GM19023 (cell line): ENCODE measurements around the gene BCL7B.
A peak's percentile ranks its signal among the peaks of the same experiment; 100 is the strongest.
"Not testable (repeated sequence)": the region's sequence is repeated elsewhere in the genome, so short reads cannot be mapped to it uniquely, and the experiment has no call there.

ENCODE experiments used
- ATAC-seq: cut with Tn5 transposase; IDR thresholded peaks from one replicate; pipeline ENCODE4 v1.9.1; 2021; ENCODE audit warnings: mild to moderate bottlenecking, moderate library complexity; ENCODE audit not compliant: unreplicated experiment

Gene BCL7B

DNA sequence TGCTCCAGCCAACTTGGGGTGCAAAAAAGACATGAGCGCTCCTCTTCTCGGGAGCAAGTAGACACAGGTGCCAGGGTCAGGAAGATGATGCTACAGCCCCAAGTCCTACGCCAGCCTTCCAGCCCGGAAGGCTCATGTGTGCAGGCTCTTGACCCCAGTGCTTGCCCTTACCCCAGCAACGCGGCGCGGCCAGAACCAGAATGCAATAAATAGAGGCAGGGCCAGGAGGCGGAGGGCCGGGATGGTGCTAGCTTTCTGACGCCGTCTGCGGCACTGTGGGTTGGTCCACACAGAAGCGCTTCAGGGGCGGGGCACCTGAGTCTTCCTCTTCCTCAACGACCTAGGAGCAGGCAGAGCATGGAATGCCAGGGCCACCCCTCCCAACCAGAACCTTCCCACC, 20.4 kb downstream of the BCL7B start:
- no peak for ATAC-seq

DNA sequence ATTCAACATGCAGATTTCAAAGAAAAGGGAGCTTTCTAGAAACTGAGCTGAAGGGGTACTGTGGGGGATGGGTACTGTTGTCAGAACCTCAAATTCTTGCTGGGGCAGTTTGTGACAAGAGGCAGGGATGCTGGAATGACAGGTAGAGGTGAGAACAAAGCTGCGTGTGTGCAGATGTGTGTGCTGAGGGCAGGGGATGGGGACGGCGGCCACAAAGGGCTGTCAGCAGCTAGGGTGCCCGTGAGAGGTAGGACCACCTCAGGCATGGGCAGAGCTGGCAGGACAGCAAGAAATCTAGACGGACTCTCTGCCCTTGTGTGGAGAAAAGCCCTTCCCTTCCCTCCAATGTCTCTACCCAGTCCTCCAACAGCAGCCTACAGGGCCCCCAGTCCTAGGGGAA, 21.0 kb downstream of the BCL7B start:
- no peak for ATAC-seq

DNA sequence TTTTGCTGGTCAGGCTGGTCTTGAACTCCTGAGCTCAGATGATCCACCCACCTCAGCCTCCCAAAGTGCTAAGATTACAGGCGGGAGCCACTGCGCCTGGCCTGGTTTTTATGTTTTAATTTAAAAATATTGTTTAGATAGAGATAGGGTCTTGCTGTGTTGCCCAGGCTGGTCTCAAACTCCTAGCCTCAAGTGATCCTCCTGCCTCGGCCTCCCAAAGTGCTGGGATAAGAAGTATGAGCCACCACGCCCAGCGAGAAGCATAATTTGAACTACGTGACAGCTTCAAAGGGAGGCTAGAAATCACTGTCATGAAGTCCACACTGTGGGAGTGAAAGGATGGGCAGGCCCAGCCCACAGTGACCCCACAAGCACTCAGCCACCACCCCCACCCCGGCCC, 21.6 kb downstream of the BCL7B start:
- ATAC-seq = not testable (repeated sequence)

DNA sequence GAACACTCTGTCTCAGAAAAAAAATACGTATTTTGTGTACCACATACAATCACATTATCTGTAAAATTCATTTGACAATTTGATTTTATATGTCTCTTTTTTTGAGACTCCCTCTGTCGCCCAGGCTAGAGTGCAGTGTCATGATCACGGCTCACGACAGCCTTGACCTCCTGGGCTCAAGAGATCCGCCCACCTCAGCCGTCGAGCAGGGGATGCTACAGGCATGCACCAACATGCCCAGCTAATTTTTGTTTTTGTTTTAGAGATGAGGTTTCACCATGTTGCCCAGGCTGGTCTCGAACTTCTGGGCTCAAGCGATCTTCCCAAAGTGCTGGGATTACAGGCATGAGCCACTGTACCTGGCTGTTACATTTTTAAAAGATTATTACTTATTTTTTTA, 23.7 kb downstream of the BCL7B start:
- ATAC-seq = no peak

DNA sequence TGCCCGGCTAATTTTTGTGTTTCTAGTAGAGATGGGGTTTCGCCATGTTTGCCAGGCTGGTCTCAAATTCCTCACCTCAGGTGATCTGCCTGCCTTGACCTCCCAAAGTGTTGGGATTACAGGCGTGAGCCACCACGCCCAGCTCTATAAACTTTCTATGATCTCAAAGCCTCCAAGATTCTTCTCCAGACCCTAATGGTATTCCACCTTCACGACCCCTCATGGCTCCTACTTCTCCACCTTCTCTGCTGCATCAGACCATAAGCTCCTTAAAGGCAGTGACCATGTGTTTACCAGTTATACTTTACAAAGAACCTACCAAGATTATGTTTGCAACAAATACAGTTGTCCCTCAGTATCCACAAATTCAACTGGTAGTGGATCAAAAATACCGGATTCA, 25.3 kb downstream of the BCL7B start:
- no peak for ATAC-seq

DNA sequence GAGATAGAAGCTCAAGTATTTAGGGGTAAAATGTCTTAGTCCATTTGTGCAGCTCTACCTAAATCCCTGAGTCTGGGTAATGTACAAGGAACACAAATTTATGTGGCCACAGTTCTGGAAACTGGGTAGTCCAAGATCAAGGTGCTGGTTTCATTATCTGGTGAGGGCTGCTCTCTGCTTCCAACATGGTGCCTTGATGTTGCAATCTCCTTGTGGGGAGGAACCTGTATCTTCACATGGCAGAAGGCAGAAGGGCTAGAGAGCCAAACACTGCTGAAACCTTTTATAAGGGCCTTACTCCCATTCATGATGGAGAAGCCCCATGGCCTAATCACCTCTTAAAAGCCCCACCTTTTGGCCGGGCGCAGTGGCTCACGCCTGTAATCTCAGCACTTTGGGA, 26.7 kb downstream of the BCL7B start:
- ATAC-seq = no peak

DNA sequence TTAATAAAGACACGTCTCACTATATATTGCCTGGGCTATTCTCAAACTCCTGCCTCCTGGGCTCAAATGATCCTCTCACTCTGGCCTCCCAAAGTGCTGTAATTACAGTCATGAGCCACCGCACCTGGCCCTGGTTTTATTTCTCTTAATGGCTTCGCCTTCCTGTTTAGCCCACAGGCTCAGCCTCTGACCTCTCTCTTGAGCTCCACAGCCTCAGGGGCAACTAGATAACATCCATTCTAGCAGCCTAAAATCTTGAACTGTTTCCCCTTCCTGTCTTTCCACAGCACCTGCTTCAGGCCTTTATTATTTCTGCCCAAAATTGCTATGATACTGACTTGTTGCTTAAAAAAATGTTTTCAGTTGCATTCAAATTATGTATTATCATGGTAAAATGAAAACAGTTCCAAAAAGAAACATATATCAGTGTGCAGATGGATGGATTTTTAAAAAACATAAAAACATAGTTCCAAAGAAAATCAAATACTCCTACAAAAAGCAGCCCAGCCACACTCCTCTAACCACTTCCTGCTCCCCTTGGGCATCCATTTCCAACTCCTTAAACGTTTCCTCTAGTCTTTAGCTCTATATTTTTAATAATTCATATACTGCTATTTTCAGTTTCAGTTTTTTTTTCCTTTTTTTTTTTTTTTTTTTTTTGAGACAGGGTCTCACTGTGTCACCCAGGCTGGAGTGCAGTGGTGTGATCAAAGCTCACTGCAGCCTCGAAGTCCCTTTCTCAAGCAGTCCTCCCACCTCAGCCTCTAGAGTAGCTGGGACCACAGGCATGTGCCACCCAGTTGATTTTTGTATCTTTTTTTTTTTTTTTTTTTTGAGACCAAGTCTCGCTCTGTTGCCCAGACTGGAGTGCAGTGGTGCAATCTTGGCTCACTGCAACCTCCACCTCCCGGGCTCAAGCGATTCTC, 30.3 kb downstream of the BCL7B start:
- no peak for ATAC-seq

DNA sequence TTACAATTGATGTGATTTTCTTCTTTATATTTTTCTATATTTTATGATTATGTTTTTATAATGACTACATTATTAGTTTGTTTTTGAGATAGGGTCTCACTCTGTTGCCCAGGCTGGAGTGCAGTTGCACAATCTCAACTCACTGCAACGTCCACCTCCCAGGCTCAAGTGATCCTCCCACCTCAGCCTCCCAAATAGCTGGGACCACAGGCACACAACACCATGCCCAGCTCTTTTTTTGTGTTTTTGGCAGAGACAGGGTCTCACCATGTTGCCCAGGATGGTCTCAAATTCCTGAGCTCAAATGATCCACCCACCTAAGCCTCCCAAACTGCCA, 31.4 kb downstream of the BCL7B start:
- ATAC-seq = not testable (repeated sequence)

DNA sequence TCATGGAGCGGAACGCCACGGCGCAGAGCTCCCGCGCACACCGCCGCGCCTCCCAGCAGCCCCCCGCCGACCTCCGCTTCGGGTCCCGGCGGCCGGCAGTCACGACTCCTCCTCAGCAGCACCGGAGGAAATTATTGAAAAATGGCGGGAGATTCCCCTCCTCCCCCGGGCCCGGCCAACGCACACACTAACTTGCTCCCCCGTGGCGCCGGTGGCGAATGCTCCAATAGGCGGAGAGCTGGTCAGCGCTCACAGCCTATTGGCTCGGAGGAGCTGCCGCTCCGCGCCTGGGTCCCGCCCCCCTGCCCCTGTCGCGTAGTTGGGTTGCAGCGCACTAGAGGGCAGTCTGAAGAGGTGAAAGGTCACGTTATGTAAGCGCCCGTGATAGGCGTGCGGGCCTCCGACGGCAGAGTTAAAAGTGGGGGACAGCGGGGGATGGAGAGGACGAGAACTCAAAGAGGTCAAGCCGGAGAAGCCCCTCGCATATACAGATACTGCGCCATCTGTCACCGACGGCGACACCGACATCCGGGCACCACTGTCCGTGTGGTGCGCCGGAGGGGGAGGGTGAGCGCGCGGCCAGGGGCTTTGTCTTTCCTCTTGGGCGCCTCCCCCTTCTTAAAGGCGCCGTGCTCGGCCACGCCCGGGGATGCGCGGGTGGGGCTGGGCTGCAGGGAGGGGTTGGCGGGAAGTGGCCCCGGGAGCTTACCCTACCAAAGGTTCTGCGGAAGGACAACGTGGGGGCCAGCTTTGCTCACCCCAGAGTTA, 35.2 kb downstream of the BCL7B start, which contains the start of gene BAZ1B:
Gene BAZ1B (minus strand): TSS at position 189 of the 768 bp plus-strand sequence. CDS start 360 bp downstream, outside the sequence.
- ATAC-seq = peak; percentile 90

DNA sequence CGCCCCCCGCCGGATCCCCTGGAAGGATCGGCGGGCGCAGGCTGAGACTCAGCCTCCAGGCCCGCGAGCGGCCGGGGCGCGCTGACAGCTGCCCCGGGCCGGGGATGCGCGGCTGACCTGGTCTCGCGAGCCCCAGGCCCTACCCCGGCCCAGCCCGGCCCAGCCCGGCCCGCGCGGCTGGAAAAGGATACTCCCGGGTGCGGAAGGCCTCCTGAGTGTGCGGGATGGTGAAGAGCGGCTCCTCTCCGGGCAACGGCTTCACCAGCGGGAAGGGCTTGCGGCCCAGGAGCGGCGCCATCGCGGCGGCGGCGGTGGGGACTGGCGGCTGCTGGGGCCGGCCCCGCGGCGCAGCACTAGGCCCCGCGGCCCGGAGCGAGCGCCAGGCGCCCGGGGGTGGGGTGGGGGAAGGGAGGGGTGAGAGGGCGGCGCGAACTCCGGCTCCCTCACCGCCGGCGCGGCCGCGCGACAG, 35.8 kb downstream of the BCL7B start:
- ATAC-seq = peak; percentile 50

DNA sequence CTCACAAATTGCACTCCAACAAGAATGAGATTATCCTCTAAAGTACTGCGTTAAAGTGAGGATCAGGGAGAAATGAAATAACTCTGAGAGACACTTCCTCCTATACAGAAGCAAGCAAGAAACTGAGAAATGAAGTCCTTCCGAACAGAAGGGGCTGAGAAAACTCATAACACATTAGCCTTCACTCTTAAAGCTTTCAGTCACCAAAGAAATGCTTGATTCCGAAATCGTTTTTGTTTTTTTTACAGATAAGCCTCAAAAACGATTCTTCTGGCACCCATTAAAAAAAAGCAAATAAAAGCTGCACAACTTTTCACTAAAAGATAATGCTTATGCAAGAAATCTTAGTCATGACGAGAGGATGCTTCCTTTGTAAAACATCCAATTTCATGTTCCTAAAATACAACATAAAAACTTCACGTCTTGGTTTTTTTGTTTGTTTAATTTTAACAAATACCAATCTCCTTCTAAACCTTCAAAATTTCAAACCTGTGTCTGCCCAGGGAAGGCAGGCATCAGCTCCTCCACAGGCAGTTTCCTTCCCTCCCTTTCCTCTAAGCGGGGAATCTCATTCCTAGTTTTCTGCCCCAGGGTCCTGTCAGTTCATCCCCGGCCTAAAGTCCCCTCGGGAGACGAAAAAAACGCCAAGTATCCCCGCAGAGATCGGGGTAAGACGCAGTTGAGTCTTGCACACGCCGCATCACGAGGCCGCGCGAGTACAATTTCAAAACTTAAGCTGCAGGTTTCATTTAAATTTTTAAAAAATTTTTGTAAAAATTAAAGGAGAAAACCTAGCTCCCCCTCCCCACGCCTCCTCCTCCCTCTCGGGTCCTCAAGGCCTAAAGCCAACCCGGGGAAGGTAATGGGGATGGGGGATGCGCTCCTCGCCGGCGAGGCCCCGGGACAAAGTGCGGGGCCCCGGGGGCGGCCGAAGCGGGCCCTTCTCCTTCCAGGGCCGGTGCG, 36.5 kb downstream of the BCL7B start:
- no peak for ATAC-seq

DNA sequence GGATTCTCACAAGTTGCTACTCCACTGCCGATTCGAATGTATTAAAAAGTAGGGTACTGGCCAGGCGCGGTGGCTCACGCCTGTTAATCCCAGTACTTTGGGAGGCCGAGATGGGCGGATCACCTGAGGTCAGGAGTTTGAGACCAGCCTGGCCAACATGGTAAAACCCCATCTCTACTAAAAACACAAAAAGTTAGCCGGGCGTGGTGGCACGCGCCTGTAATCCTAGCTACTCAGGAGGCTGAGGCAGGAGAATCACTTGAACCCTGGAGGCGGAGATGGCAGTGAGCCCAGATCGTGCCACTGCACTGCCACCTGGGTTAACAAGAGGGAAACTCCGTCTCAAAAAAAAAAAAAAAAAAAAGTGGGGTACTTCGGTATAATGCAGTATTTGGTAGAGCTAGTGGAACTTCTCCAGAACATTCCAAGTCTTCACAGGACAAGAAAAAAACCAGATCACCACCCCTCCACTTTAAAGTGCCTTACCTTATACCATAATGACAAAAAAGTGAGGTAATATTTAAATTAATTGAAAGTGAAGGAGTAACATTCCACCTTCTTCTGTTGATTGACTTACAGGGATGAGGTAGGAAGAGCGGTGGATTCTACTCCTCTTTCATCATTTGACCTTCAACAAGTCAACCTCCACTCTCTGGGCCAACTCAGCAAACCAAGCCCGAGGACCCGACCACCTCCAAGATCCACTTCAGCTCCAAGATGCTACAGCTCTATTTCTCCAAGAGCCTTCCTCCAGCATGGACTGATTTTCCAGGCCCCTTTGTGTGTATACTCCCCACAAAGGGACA, 37.4 kb downstream of the BCL7B start:
- ATAC-seq = no peak

DNA sequence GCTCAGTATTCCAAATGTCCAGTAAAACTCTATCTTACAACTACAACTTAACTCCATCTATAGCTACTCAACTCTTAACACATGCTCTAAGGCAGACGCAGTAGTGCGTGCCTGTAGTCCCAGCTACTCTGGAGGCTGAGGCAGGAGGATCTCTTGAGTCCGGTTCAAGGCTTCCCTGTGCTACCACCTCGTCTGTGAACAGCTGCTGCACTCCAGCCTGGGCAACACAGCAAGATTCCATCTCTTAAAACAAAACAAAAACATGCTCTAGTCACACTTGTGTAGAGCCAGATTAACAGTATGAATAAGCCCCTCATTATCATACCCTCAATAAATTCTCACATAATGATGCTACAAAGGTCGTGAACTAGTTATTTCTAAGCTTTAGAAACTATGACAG, 39.0 kb downstream of the BCL7B start:
- no peak for ATAC-seq

DNA sequence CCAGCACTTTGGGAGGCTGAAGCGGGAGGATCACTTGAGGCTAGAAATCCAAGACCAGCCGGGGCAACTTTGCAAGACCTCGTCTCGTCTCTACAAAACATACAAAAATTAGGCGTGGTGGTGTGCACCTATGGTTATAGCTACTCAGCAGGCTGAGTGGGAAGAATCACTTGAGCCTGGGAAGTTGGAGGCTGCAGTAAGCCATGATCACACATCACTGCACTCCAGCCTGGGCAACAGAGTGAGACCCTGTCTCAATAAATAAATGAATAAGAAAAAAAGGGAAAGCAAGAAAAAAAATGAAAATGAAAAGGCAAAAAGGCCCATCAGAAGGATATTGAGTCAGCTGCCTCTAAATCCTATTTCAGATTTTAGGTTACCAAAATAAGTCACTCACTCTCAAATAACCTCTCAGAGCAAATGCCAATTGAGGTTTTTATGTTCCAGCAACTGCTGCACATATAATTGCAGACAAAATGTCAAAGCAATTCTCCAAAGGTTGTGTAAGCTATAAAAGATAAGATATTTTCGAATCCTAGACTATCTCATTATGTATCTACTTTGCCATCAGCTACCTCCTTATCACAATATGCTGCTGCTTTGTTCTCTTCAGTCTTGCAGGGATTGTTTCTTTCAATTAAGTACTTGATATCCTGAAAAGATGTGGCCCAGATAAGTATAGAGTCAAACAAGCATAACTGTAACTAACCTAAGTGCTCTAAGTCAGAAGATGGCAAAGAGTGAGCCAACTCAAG, 40.1 kb downstream of the BCL7B start:
- no peak for ATAC-seq

DNA sequence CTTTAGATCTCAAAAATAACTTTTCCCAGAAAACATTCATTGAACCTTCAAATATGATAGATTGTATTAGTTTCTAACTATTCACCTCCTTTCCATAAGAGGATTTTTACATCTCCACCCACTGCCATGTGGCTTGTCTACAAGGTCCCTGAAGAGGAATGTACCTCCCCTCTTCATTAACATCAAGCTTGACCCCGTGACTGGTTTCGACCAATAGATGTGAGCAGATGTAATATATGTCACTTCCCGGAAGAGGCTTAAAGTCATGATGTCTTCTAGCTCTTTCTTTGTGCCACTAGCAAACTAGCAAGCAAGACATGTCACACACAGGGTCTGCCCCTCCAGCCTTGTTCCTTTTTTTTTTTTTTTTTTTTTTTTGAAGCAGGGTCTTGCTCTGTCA, 42.3 kb downstream of the BCL7B start:
- ATAC-seq = no peak

DNA sequence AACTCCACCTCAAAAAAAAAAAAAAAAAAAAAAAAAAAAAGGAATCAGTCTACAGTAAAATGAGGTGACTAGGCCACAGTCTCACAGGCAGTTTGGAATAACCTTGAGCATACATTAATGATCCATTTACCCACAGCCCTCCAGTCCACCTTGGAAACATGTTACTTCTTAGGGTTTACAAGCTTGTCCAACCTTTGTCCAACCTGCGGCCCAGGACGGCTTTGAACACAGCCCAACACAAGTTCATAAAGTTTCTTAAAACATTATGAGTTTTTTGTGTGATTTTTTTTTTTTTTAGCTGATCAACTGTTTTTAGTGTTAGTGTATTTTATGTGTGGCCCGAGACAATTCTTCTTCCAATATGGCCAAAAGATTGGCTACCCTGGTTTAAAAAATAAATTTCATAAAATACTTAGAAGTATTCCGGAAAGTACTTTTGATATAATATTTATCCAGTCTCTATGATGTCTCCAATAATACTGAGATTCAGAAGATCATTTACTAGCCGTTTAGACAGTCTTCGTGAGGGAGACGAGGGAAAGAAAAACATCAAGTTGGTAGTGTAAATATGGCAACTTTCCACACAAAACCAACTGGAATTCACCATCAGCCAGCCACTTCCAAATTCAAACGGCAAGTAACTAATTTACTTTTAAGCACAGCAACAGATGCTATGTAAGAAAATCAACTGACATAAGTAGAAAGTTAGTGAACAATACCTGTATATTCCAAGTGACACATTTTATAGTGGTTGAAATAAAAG, 45.3 kb downstream of the BCL7B start:
- ATAC-seq = no peak

DNA sequence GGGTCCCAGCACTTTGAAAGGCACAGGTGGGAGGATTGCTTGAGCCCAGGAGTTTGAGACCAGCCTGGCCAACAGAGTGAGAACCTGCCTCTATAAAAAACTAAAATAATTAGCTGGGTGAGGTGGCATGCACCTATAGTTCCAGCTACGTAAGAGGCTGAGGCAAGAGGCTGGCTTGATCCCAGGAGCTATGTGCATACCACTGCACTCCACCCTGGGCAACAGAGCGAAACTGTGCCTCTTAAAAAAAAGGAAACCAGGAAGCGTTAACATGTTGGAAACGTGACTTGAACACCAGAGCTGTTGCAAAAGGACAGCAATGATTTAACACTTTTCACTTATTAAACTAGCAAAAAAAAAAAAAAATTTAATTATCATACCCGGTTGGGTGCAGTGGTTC, 48.0 kb downstream of the BCL7B start:
- no peak for ATAC-seq

DNA sequence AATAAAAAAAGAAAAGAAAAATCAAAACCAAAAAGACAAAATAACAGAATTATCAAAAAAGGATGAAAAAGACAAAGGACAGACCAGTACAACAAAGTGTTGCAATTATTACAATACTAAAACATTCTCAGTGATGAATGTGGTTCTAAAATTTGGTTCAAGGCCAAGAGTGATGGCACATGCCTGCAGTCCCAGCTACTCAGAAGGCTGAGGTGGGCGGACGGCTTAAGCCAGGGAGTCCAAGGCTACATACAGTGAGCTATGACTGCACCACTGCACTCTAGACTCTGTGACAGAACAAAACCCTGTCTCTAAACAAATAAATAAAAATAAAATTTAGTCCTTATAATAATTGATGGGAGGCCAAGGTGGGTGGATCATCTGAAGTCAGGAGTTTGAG, 49.9 kb downstream of the BCL7B start:
- no peak for ATAC-seq

DNA sequence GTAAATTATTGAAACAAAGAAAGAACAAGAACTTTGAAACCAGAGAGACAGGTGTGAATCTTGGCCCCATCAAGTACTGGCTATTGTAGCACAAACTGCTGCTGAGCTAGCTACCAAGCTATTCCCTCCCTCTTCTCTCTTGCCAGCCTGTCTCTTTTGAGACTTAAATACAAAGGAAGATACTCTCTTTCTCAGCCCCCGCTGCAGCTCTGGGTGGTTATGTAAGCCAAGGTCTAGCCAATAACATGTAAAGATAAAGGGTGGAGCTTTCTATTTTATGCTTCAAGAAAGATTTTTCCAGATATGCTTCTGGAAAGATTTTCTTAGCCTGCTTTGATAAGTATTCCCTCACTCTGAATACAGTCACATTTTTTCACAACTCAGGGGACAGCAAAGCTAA, 52.6 kb downstream of the BCL7B start:
- no peak for ATAC-seq
